ENCODE data around the gene SRP54.

The SRP54 gene

GRCh38 chr14:35073486-35073885 lies 90.7 kb downstream of the SRP54 start:
- TF ChIP-seq, protein P1, sequence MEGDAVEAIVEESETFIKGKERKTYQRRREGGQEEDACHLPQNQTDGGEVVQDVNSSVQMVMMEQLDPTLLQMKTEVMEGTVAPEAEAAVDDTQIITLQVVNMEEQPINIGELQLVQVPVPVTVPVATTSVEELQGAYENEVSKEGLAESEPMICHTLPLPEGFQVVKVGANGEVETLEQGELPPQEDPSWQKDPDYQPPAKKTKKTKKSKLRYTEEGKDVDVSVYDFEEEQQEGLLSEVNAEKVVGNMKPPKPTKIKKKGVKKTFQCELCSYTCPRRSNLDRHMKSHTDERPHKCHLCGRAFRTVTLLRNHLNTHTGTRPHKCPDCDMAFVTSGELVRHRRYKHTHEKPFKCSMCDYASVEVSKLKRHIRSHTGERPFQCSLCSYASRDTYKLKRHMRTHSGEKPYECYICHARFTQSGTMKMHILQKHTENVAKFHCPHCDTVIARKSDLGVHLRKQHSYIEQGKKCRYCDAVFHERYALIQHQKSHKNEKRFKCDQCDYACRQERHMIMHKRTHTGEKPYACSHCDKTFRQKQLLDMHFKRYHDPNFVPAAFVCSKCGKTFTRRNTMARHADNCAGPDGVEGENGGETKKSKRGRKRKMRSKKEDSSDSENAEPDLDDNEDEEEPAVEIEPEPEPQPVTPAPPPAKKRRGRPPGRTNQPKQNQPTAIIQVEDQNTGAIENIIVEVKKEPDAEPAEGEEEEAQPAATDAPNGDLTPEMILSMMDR (IDR thresholded peaks at IDR 0.05), result no peak
- H3K27me3 Mint-ChIP-seq (ENCODE audit: low read depth, poor library complexity), result no peaks in the 10 kb centered on the region
- H3K27ac Mint-ChIP-seq, result no peak overlapping the region
- no peak overlapping the region for H3K4me3 Mint-ChIP-seq
- H3K9me3 Mint-ChIP-seq, result no peaks in the 10 kb centered on the region
- peaks cover 68% of the 10 kb centered on the region for H3K36me3 Mint-ChIP-seq (ENCODE audit: low read depth)
- H3K4me1 Mint-ChIP-seq, result no peaks in the 10 kb centered on the region
- DNase-seq, result no peak

DNA sequence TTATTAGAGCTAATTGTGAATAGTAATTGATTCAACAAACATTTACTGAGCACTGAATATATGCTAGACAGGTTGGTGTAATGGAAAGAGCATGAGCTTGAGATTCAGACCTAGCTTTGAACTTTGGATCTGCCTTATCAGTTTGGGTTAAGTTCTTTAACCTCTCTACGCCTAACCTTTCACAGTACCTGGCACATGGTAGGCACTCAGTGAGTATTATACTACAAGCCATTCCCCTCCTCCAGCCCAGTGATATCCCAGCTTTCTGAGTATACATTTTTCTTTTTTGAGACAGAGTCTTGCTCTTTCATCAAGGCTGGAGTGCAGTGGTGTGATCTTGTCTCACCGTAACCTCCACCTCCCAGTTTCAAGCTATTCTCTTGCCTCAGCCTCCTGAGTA lies 95.3 kb downstream of the SRP54 start:
- Mint-ChIP-seq H3K4me1 (no peaks in the 10 kb centered on the region), H3K4me3 (no peak overlapping the region), H3K27ac (no peak overlapping the region), H3K36me3 (ENCODE audit: low read depth) (peaks cover 38% of the 10 kb centered on the region), H3K27me3 (ENCODE audit: low read depth, poor library complexity) (no peaks in the 10 kb centered on the region), H3K9me3 (no peaks in the 10 kb centered on the region)
- DNase-seq, result no peak
- TF ChIP-seq, protein P1 (IDR thresholded peaks at IDR 0.05), result no peak

Measured in nephron progenitor cell (in vitro differentiated cells).